Lower lobe of right lung (tissue), 2 donors: ENCODE measurements around the gene NOTCH3. TPM values are rescaled to one million over a fixed set of nuclear protein-coding genes. Genes with fewer than 3 reads are reported as not detected.

ENCODE experiments used
- ATAC-seq, 2 donors: fragments of 200-7000 bp; cut with Tn5 transposase; one replicate each; pipeline ENCODE4 v1.9.1; 2020 to 2022; ENCODE audit warnings: mild to moderate bottlenecking in 2 of 2, moderate library complexity in 2 of 2
- DNase-seq: peaks from one replicate; pipeline ENCODE4 v3.0.0-alpha.2; 2020
- H3K27ac ChIP-seq: fragments of 200-600 bp; one replicate; pipeline ENCODE4 v1.8.0; 2022
- H3K27me3 ChIP-seq: fragments of 200-600 bp; one replicate; pipeline ENCODE4 v1.8.0; 2022; ENCODE audit warnings: low read depth
- H3K36me3 ChIP-seq: fragments of 200-600 bp; one replicate; pipeline ENCODE4 v1.8.0; 2022; ENCODE audit warnings: mild to moderate bottlenecking
- H3K4me1 ChIP-seq: fragments of 200-600 bp; one replicate; pipeline ENCODE4 v1.8.0; 2022
- H3K4me3 ChIP-seq: fragments of 200-600 bp; one replicate; pipeline ENCODE4 v1.8.0; 2022; ENCODE audit warnings: mild to moderate bottlenecking
- H3K9me3 ChIP-seq: fragments of 200-600 bp; one replicate; pipeline ENCODE4 v1.8.0; 2022
- CTCF ChIP-seq: fragments of 200-600 bp; IDR thresholded peaks from one replicate; pipeline ENCODE4 v1.8.0; 2022; ENCODE audit warnings: antibody characterized with exemption, mild to moderate bottlenecking
- intact Hi-C: fragments of 100-400 bp; cut with DNase I; formaldehyde crosslinking; loops from one replicate; pipeline ENCODE4 v1.11.0; 2022
- total RNA-seq: library from RNA; stranded (reverse); fragmentation: NEBNext Ultra II Directional; extraction: Animal tissue kit (Norgen Biotek cat#: 25700); gene quantifications from one replicate; pipeline ENCODE4 v1.2.1, GENCODE V29; 2021
- donor health status: DM: no; HTN: yes; CAD: no; lungs with severe emphysema.

NOTCH3 gene
- total RNA-seq, 1 donor from 2014 or later, result 52.7 TPM

- no peak overlapping the region for H3K27ac ChIP-seq
- no peak overlapping the region for H3K4me3 ChIP-seq
- intact Hi-C loops, result no loop called here
- DNase-seq, result no peak
- H3K27me3 ChIP-seq, result peaks cover 5% of the 10 kb centered on the region
- no peaks in the 10 kb centered on the region for H3K4me1 ChIP-seq
- no peaks in the 10 kb centered on the region for H3K9me3 ChIP-seq
- ATAC-seq, result peak; percentile 43 to 56
- H3K36me3 ChIP-seq, result no peaks in the 10 kb centered on the region
- peak; percentile 50 for TF ChIP-seq CTCF
Observed at GRCh38 chr19:15154002-15154612, 46.7 kb downstream of the NOTCH3 start.

GRCh38 chr19:15149737-15150136, 51.1 kb downstream of the NOTCH3 start:
- no peak for TF ChIP-seq CTCF
- no peaks in the 10 kb centered on the region for H3K36me3 ChIP-seq
- DNase-seq (no peak), ATAC-seq (peak; percentile 43 to 46)
- no peaks in the 10 kb centered on the region for H3K4me1 ChIP-seq
- H3K27ac ChIP-seq, result no peak overlapping the region
- H3K9me3 ChIP-seq, result no peaks in the 10 kb centered on the region
- H3K4me3 ChIP-seq, result no peak overlapping the region
- peaks cover 5% of the 10 kb centered on the region for H3K27me3 ChIP-seq
- intact Hi-C loops, result no loop called here

GRCh38 chr19:15147090-15147489, 53.7 kb downstream of the NOTCH3 start:
- Histone ChIP-seq H3K4me1 (no peaks in the 10 kb centered on the region), H3K27me3 (no peaks in the 10 kb centered on the region), H3K36me3 (no peaks in the 10 kb centered on the region), H3K27ac (no peak overlapping the region), H3K9me3 (no peaks in the 10 kb centered on the region), H3K4me3 (no peak overlapping the region)
- DNase-seq (no peak), ATAC-seq (no peak)
- intact Hi-C loops, result no loop called here
- TF ChIP-seq CTCF, result no peak

GRCh38 chr19:15144046-15144646, 56.6 kb downstream of the NOTCH3 start:
- no peak overlapping the region for H3K4me3 ChIP-seq
- peaks cover 2% of the 10 kb centered on the region for H3K9me3 ChIP-seq
- no peaks in the 10 kb centered on the region for H3K27me3 ChIP-seq
- no peak overlapping the region for H3K27ac ChIP-seq
- no peak for DNase-seq
- no peak for TF ChIP-seq CTCF
- intact Hi-C loops, result no loop called here
- no peak for ATAC-seq
- no peaks in the 10 kb centered on the region for H3K36me3 ChIP-seq
- no peaks in the 10 kb centered on the region for H3K4me1 ChIP-seq

- no peaks in the 10 kb centered on the region for H3K27me3 ChIP-seq
- H3K4me1 ChIP-seq, result no peaks in the 10 kb centered on the region
- H3K27ac ChIP-seq, result no peak overlapping the region
- no peak for DNase-seq
- intact Hi-C loops, result no loop called here
- no peak overlapping the region for H3K4me3 ChIP-seq
- ATAC-seq, result no peak
- no peaks in the 10 kb centered on the region for H3K36me3 ChIP-seq
- TF ChIP-seq CTCF, result no peak
- H3K9me3 ChIP-seq, result peaks cover 6% of the 10 kb centered on the region
Observed at GRCh38 chr19:15142313-15142712, 58.5 kb downstream of the NOTCH3 start.
